ENCODE measurements around the gene IGSF10.
"Not testable (repeated sequence)": the region's sequence is repeated elsewhere in the genome, so short reads cannot be mapped to it uniquely, and the experiment has no call there.

GRCh38 chr3:151509468-151510135, 48.7 kb upstream of the IGSF10 start:
- TF ChIP-seq CTCF (optimal IDR thresholded peaks at IDR 0.05 in 1 of 3, IDR thresholded peaks at IDR 0.05 in 1 of 3, conservative IDR thresholded peaks at IDR 0.05 in 1 of 3; ENCODE audit: extremely low read depth in 1 of 3, insufficient read depth in 2 of 3, low read length in 3 of 3); EZH2 (IDR thresholded peaks at IDR 0.05; ENCODE audit: low read length): not testable (repeated sequence)
